GM21528 (cell line): ENCODE results near the gene SDF4.

ENCODE experiments used
- ATAC-seq: cut with Tn5 transposase; IDR thresholded peaks from one replicate; pipeline ENCODE4 v1.9.1; 2021; ENCODE audit warnings: mild to moderate bottlenecking, moderate library complexity; ENCODE audit not compliant: unreplicated experiment, low FRiP score

Gene SDF4

GRCh38 chr1:1242461-1243265, 10.9 kb upstream of the SDF4 start:
- no peak for ATAC-seq

- no peak for ATAC-seq
Observed at GRCh38 chr1:1241588-1242219, 9.9 kb upstream of the SDF4 start.

DNA sequence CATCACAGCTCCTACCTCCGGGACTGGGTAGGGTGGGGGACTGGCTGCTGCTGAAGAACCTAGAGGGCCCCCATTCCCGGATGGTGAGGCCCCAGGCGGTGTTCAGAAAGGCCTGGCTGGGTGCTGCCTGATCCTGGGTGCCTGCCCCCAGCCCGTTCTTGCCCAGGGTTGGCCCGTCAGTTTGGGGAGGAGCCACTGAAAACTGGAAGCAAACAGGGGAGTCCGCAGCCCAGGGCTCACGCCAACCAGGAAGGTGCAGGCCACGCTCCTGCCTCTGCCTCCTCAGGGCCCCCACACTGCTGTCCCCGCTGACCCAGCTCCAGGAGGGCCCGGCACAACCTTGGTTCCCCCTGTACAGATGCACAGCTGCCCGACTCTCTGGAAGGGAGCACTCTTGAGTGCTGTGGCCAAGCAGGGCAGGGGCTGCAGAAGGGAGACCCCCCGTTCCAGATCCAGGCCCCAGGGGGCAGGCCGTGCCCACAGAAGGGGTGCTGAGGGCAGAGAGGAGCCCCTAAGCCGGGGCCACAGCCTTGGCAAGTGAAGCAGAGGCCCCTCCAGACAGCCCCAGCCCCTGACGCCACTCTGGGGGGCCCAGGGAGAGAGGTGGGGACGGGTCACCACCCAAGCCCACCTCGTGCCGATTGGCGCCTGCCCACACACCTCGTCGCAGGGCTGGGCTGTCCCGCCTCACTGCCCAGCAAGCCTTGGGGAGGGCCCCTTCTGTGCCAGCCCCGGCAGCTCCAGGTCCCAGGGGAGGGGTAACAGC, 9.2 kb upstream of the SDF4 start:
- no peak for ATAC-seq

DNA sequence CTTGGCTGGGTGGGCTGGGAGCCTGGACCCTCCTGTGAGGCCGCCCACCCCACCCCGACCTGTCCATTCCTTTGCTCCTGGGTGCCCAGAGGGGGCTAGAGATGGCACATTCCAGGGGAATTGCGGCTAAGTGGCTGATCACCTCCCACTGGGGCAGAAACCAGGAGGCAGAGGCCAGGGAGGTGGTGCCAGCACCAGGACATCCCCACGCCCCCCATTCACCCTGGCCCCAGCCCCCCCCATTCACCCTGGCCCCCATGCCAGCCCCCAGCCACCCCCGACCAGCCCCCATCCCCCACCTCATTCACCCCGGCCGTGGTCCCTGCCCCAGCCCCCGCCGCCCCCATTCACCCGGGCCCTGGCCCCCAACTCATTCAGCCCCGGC, 8.5 kb upstream of the SDF4 start:
- ATAC-seq: no peak

- ATAC-seq: no peak
Observed at GRCh38 chr1:1239614-1240347, 8.0 kb upstream of the SDF4 start.

- no peak for ATAC-seq
Observed at GRCh38 chr1:1239227-1239613, 7.4 kb upstream of the SDF4 start.

- no peak for ATAC-seq
Observed at GRCh38 chr1:1238702-1239178, 6.9 kb upstream of the SDF4 start.

GRCh38 chr1:1237874-1238701, 6.3 kb upstream of the SDF4 start:
- ATAC-seq: no peak

GRCh38 chr1:1236945-1237873, 5.4 kb upstream of the SDF4 start:
- ATAC-seq: no peak

- ATAC-seq: no peak
Observed at GRCh38 chr1:1236176-1236763, 4.5 kb upstream of the SDF4 start.

DNA sequence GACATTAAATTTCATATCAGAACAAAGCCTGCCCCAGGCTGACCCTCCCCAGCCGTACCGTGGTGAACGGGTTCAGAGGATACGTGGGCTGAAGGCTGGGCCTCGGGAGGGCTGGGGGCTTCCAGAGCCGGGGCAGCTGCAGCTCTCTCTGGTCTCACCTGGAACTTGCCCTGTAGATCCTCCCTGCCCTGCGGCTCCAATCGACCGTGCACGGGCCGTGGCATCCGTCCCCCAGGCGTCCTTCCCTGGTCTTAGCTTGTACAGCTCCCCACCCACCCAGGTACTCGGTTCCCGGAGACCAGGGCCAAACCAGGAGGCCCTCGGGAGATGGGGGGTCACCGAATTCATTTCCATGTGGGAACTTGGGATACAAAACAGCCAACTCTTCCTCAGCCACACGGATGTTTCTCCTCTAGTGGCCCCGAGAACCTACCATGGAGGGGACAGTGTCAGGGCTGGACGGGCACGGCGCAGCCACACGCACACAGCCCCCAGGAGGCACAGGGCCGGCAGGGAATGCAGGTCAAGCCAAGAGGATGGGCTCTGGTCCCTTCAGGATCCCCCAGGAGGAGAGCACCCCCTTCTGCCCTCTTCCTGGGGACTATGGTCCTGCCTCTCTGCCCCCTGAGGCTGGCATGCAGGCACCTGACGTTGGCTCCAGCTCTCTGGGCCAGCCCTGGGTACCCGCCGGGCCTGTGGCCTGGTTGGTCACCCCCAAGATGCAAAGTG, 3.4 kb upstream of the SDF4 start:
- ATAC-seq: no peak

GRCh38 chr1:1234180-1234808, 2.5 kb upstream of the SDF4 start:
- no peak for ATAC-seq

GRCh38 chr1:1233567-1233892, 1.7 kb upstream of the SDF4 start:
- ATAC-seq: no peak

- no peak for ATAC-seq
Observed at GRCh38 chr1:1232796-1233566, 1.2 kb upstream of the SDF4 start.

DNA sequence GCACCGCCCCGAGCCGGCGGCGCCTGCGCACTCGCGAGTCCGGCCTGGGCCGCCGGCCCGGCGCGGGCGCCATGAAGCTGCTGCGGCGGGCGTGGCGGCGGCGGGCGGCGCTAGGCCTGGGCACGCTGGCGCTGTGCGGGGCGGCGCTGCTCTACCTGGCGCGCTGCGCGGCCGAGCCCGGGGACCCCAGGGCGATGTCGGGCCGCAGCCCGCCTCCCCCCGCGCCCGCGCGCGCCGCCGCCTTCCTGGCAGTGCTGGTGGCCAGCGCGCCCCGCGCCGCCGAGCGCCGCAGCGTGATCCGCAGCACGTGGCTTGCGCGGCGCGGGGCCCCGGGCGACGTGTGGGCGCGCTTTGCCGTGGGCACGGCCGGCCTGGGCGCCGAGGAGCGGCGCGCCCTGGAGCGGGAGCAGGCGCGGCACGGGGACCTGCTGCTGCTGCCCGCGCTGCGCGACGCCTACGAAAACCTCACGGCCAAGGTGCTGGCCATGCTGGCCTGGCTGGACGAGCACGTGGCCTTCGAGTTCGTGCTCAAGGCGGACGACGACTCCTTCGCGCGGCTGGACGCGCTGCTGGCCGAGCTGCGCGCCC, 501 bp upstream of the SDF4 start, which contains the start of gene B3GALT6:
TSS of gene B3GALT6 (plus strand) at position 30 of the 588 bp plus-strand sequence. CDS start at position 72, 42 bp downstream.
- ATAC-seq: no peak
